Neural cell (in vitro differentiated cells): ENCODE measurements around the gene IQCB1. TPM values are rescaled to one million over a fixed set of nuclear protein-coding genes. Genes with fewer than 3 reads are reported as not detected.

Experiments used
- H2AFZ ChIP-seq: fragments of 200-600, 300-800 bp; sonication (generic), shearing (Covaris generic); 2 replicates; pipeline ENCODE4 v1.6.0; 2014; ENCODE audit warnings: low read depth, mild to moderate bottlenecking, antibody characterized with exemption, low read length, moderate library complexity
- H3F3A ChIP-seq: fragments of 200-600 bp; shearing (Covaris generic); 2 replicates; pipeline ENCODE4 v1.6.1; 2016; ENCODE audit warnings: mild to moderate bottlenecking, moderate library complexity, mixed read lengths, antibody characterized with exemption, low read length; ENCODE audit not compliant: insufficient read depth, poor library complexity, severe bottlenecking
- H3K27ac ChIP-seq: fragments of 200-600, 300-800 bp; sonication (generic), shearing (Covaris generic); 2 replicates; pipeline ENCODE4 v1.5.1; 2014; ENCODE audit warnings: mild to moderate bottlenecking, low read length, moderate library complexity
- H3K27me3 ChIP-seq: fragments of 300-800, 200-600 bp; sonication (generic), shearing (Covaris generic); 2 replicates; pipeline ENCODE4 v1.6.0; 2014; ENCODE audit warnings: mild to moderate bottlenecking, low read depth, low read length, moderate library complexity; ENCODE audit not compliant: insufficient read depth
- H3K36me3 ChIP-seq: fragments of 300-800, 200-600 bp; sonication (generic), shearing (Covaris generic); 2 replicates; pipeline ENCODE4 v1.5.1; 2014; ENCODE audit warnings: mild to moderate bottlenecking, antibody characterized with exemption, low read length, moderate library complexity; ENCODE audit not compliant: insufficient read depth
- H3K4me2 ChIP-seq: fragments of 300-800, 200-600 bp; sonication (generic), shearing (Covaris generic); 2 replicates; pipeline ENCODE4 v1.6.0; 2014; ENCODE audit warnings: mild to moderate bottlenecking, low read length
- H3K4me3 ChIP-seq: fragments of 300-800, 200-600 bp; sonication (generic), shearing (Covaris generic); 2 replicates; pipeline ENCODE4 v1.5.1; 2014; ENCODE audit warnings: mild to moderate bottlenecking, low read length, moderate library complexity
- H3K79me2 ChIP-seq: fragments of 200-600 bp; shearing (Covaris generic); replicated peaks from 2 replicates; pipeline ENCODE4 v1.6.0; 2014; ENCODE audit warnings: mild to moderate bottlenecking, low read length, moderate library complexity; ENCODE audit not compliant: insufficient read depth
- H3K9ac ChIP-seq: fragments of 300-800, 200-600 bp; sonication (generic), shearing (Covaris generic); 2 replicates; pipeline ENCODE4 v1.6.1; 2016; ENCODE audit warnings: mild to moderate bottlenecking, low read length, mixed read lengths
- H3K9me2 ChIP-seq: fragments of 200-600 bp; shearing (Covaris generic); 2 replicates; pipeline ENCODE4 v1.6.1; 2016; ENCODE audit warnings: mild to moderate bottlenecking, low read length, mixed read lengths; ENCODE audit not compliant: insufficient read depth
- H3K9me3 ChIP-seq: fragments of 200-600, 300-800 bp; sonication (generic), shearing (Covaris generic); 2 replicates; pipeline ENCODE4 v1.6.1; 2016; ENCODE audit warnings: mild to moderate bottlenecking, mixed run types, low read length, moderate library complexity, mixed read lengths
- H4K20me1 ChIP-seq: fragments of 200-600 bp; shearing (Covaris generic); 2 replicates; pipeline ENCODE4 v1.6.1; 2016; ENCODE audit warnings: mild to moderate bottlenecking, mixed run types; ENCODE audit not compliant: insufficient read depth
- CTCF ChIP-seq: fragments of 450-650 bp; IDR thresholded peaks from 2 replicates; pipeline ENCODE4 v1.5.1; 2014; ENCODE audit warnings: antibody characterized with exemption, mild to moderate bottlenecking, moderate library complexity; ENCODE audit not compliant: poor library complexity, severe bottlenecking
- EP300 ChIP-seq: fragments of 450-650 bp; conservative IDR thresholded peaks from 2 replicates; pipeline ENCODE4 v1.6.1; 2014; ENCODE audit warnings: antibody characterized with exemption, mild to moderate bottlenecking, moderate library complexity; ENCODE audit not compliant: poor library complexity, severe bottlenecking
- EZH2 ChIP-seq: fragments of 200-600, 300-800 bp; shearing (Covaris generic), sonication (generic); IDR thresholded peaks from 2 replicates; pipeline ENCODE4 v1.6.1; 2014; ENCODE audit warnings: antibody characterized with exemption, low read length, borderline replicate concordance, mild to moderate bottlenecking; ENCODE audit not compliant: insufficient read depth, poor library complexity, severe bottlenecking
- MXI1 ChIP-seq: fragments of 450-650 bp; conservative IDR thresholded peaks from 2 replicates; pipeline ENCODE4 v1.6.1; 2014; ENCODE audit warnings: antibody characterized with exemption, mild to moderate bottlenecking; ENCODE audit not compliant: poor library complexity, severe bottlenecking
- POLR2AphosphoS5 ChIP-seq: IDR thresholded peaks from 2 replicates; pipeline ENCODE4 v1.6.1; 2012
- RAD21 ChIP-seq: fragments of 450-650 bp; conservative IDR thresholded peaks from 2 replicates; pipeline ENCODE4 v1.6.1; 2014; ENCODE audit warnings: antibody characterized with exemption, mild to moderate bottlenecking, moderate library complexity
- SMC3 ChIP-seq: fragments of 450-650 bp; conservative IDR thresholded peaks from 2 replicates; pipeline ENCODE4 v1.6.1; 2014; ENCODE audit warnings: antibody characterized with exemption, mild to moderate bottlenecking, moderate library complexity; ENCODE audit not compliant: poor library complexity
- TAF1 ChIP-seq: IDR thresholded peaks from 2 replicates; pipeline ENCODE4 v1.6.1; 2012; ENCODE audit warnings: low read depth
- polyA plus RNA-seq: library from polyadenylated mRNA; depleted of rRNA; stranded (reverse); fragments of >200 nt; gene quantifications from 2 replicates; pipeline ENCODE4 v1.2.3, GENCODE V29; 2014
- TF ChIP-seq, protein P1 (sequence below): IDR thresholded peaks from 2 replicates; pipeline ENCODE4 v1.6.1; 2012; ENCODE audit warnings: borderline replicate concordance

Gene IQCB1
- polyA plus RNA-seq, 1 donor from 2014 or later: 50.2 TPM

GRCh38 chr3:121737644-121738043 is 97.2 kb downstream of the IQCB1 start:
- no peak overlapping the region for H2AFZ ChIP-seq
- H3K4me3 ChIP-seq: no peak overlapping the region
- TF ChIP-seq RAD21: no peak
- TF ChIP-seq, protein P1, sequence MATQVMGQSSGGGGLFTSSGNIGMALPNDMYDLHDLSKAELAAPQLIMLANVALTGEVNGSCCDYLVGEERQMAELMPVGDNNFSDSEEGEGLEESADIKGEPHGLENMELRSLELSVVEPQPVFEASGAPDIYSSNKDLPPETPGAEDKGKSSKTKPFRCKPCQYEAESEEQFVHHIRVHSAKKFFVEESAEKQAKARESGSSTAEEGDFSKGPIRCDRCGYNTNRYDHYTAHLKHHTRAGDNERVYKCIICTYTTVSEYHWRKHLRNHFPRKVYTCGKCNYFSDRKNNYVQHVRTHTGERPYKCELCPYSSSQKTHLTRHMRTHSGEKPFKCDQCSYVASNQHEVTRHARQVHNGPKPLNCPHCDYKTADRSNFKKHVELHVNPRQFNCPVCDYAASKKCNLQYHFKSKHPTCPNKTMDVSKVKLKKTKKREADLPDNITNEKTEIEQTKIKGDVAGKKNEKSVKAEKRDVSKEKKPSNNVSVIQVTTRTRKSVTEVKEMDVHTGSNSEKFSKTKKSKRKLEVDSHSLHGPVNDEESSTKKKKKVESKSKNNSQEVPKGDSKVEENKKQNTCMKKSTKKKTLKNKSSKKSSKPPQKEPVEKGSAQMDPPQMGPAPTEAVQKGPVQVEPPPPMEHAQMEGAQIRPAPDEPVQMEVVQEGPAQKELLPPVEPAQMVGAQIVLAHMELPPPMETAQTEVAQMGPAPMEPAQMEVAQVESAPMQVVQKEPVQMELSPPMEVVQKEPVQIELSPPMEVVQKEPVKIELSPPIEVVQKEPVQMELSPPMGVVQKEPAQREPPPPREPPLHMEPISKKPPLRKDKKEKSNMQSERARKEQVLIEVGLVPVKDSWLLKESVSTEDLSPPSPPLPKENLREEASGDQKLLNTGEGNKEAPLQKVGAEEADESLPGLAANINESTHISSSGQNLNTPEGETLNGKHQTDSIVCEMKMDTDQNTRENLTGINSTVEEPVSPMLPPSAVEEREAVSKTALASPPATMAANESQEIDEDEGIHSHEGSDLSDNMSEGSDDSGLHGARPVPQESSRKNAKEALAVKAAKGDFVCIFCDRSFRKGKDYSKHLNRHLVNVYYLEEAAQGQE: no peak
- no peak for TF ChIP-seq EP300
- TF ChIP-seq SMC3: no peak
- TF ChIP-seq EZH2: no peak
- TF ChIP-seq CTCF: no peak
- H3K27me3 ChIP-seq: no peaks in the 10 kb centered on the region
- no peaks in the 10 kb centered on the region for H3K9me3 ChIP-seq
- peaks cover 63% of the 10 kb centered on the region for H3K79me2 ChIP-seq
- H3K9me2 ChIP-seq: no peaks in the 10 kb centered on the region
- no peak overlapping the region for H3K27ac ChIP-seq
- H3F3A ChIP-seq: no peaks in the 10 kb centered on the region
- no peak overlapping the region for H3K4me2 ChIP-seq
- H3K9ac ChIP-seq: no peak overlapping the region
- H4K20me1 ChIP-seq: no peaks in the 10 kb centered on the region
- no peaks in the 10 kb centered on the region for H3K36me3 ChIP-seq

DNA sequence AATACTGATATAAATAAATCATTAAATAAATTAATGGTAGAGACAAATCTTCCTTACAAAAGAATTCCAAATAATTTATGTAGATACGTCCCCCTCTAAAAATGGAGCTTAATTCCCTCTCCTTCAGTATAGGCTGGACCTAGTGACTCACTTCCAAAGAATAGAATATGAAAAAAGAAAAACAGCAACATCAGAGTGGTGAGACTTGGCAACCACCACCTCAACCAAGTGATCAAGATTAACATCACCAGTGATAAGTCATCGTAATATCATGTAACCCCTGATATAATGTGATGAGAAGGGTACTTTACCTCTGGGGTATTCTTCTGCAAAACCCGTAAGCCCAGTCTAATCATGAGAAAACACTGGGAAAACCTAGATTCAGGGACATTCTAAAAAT is 98.7 kb downstream of the IQCB1 start:
- H2AFZ ChIP-seq: no peak overlapping the region
- no peaks in the 10 kb centered on the region for H4K20me1 ChIP-seq
- H3K27me3 ChIP-seq: no peaks in the 10 kb centered on the region
- no peaks in the 10 kb centered on the region for H3K9me3 ChIP-seq
- H3K4me3 ChIP-seq: no peak overlapping the region
- H3K4me2 ChIP-seq: no peak overlapping the region
- no peak overlapping the region for H3K27ac ChIP-seq
- H3F3A ChIP-seq: no peaks in the 10 kb centered on the region
- no peak overlapping the region for H3K9ac ChIP-seq
- peaks cover 70% of the 10 kb centered on the region for H3K79me2 ChIP-seq
- H3K36me3 ChIP-seq: no peaks in the 10 kb centered on the region
- H3K9me2 ChIP-seq: no peaks in the 10 kb centered on the region
- TF ChIP-seq EZH2 (no peak), EP300 (no peak), TAF1 (no peak), SMC3 (no peak), RAD21 (no peak), POLR2AphosphoS5 (no peak), CTCF (no peak), MXI1 (no peak)
- TF ChIP-seq, protein P1: no peak
